Stimulated activated memory B cell treated with anti-CD40 and anti-IgM and Interleukin-4, amounts not matched to agents 10 μg/mL and 1 μg/mL and 100 μg/mL, for 72 hours (primary cell): Measurements from ENCODE around the gene PC.

Experiments used
- ATAC-seq: fragments of 150-1000 bp; cut with Tn5 transposase; 2 replicates; pipeline ENCODE4 v1.10.0; 2021
- H3K27ac Mint-ChIP-seq: one replicate; pipeline ENCODE4 v1.8.0; 2022; ENCODE audit warnings: mild to moderate bottlenecking, mixed read lengths
- H3K27me3 Mint-ChIP-seq: one replicate; pipeline ENCODE4 v1.8.0; 2022; ENCODE audit warnings: mixed read lengths
- H3K36me3 Mint-ChIP-seq: one replicate; pipeline ENCODE4 v1.8.0; 2022; ENCODE audit warnings: mixed read lengths
- H3K4me1 Mint-ChIP-seq: one replicate; pipeline ENCODE4 v1.8.0; 2022; ENCODE audit warnings: mixed read lengths
- H3K4me3 Mint-ChIP-seq: one replicate; pipeline ENCODE4 v1.8.0; 2022; ENCODE audit warnings: mild to moderate bottlenecking, moderate library complexity, mixed read lengths
- H3K9me3 Mint-ChIP-seq: one replicate; pipeline ENCODE4 v1.8.0; 2022; ENCODE audit warnings: mixed read lengths

The PC gene

DNA sequence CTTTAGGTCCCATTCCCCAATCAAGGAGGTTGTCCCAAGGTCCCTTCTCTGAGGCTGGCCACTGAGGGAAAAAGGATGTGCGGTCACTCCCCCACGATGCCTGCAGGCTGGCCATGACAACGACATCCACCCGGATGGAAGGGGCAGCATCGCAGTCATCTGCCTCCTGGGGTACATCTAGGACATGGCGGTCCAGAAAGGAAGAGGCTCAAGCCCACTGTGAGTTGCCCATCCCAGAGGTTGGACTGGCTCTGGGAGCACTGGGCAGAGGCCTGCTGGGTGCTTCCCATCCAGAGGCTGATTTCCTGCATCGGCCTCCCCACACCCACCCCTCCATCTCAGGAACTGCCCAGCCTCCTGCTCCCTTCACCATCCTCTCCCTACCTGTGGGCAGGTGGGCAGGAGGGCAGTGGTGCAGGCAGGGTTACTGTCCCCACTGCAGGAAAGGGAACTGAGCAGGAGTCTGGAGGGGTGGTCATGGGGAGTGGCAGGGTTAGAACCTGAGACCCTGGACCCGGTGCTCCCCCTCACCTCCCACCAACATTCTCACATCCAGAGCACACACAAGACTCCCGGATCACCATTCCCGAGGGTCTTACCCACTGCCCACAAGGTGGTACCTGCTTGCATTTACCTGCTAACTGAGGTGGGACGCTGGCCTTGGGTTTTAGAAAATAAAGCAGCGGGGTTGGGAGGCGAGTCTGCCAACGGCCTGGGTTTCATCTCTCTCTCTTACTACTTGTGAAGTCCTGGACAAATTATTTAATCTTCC is 110.5 kb downstream of the PC start:
- H3K36me3 Mint-ChIP-seq = peaks cover under 1% of the 10 kb centered on the region
- H3K9me3 Mint-ChIP-seq = no peaks in the 10 kb centered on the region
- no peak overlapping the region for H3K4me3 Mint-ChIP-seq
- no peak overlapping the region for H3K27ac Mint-ChIP-seq
- H3K4me1 Mint-ChIP-seq = peaks cover 39% of the 10 kb centered on the region
- no peaks in the 10 kb centered on the region for H3K27me3 Mint-ChIP-seq
- ATAC-seq = no peak

DNA sequence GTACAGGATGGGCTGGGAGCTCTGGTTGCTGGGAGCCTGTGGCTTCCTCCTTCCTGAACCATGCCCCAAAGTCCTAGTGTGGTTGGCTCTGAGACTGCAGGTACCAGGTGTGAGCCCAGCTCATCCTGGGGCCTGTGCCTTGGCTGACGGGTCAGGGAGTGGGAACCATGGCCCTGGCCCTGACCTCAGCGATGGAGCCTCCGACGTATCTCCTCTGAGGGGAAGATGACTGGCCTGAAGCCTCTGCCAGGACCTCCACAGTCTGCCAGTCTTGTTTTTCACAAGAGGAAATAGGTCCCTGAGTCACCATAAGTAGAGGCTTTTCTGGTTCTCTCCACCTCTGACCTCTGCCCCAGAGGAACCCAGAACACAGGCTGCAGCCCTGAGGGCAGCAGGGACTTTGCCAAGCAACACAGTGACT is 111.5 kb downstream of the PC start:
- Mint-ChIP-seq H3K27me3 (no peaks in the 10 kb centered on the region), H3K27ac (no peak overlapping the region)

DNA sequence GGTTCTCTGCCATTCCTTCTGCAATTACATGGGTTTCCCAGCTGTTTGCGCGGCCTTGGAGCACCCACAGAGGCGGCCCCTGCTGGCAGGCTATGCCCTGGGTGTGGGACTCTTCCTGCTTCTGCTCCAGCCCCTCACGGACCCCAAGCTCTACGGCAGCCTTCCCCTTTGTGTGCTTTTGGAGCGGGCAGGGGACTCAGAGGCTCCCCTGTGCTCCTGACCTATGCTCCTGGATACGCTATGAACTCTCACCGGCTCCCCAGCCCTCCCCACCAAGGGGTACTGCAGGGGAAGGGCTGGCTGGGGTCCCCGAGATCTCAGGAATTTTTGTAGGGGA is 112.3 kb downstream of the PC start:
- Mint-ChIP-seq H3K9me3 (no peaks in the 10 kb centered on the region), H3K4me1 (peaks cover 45% of the 10 kb centered on the region), H3K27ac (no peak overlapping the region), H3K36me3 (peaks cover 9% of the 10 kb centered on the region), H3K4me3 (no peak overlapping the region), H3K27me3 (no peaks in the 10 kb centered on the region)
- ATAC-seq = no peak

More for the DNA sequence above, 111.5 kb downstream of the PC start:
- Mint-ChIP-seq H3K4me3 (no peak overlapping the region), H3K36me3 (peaks cover 8% of the 10 kb centered on the region), H3K9me3 (no peaks in the 10 kb centered on the region), H3K4me1 (peaks cover 42% of the 10 kb centered on the region)
- no peak for ATAC-seq

DNA sequence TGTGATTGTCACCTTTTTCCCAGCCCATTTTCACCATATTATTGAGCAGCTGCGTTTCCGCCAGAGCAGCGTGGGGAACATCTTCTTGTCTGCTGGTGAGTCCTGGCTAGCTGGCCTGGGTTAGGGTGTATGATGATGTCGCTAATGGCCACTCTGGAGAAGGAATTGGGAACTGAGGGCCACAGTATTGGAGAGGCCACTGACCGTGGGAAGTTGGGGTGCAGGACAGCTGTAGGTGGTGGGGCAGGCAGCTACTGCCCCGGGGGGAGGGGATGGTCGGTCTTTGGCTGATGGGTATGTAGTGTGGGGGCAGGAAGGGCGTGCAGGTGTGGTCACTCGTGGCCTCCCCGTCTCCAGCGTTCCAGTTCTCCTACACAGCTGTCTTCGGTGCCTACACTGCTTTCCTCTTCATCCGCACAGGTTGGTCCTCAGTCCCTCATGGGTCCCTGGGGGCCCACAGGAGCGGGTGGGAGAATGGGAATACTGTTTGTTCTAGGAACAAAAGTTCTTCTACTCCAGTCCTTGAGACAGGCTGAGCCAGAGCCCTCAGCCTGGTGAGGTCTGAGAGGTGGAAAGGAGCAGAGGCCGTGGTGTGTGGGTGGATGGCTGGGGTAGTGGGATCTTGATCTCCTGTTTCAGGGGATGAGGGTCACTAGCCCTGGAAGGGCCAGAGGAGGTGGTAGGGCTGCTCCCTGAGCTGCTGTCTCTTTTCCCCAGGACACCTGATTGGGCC is 112.9 kb downstream of the PC start:
- Mint-ChIP-seq H3K4me3 (no peak overlapping the region), H3K36me3 (peaks cover 15% of the 10 kb centered on the region), H3K9me3 (no peaks in the 10 kb centered on the region), H3K4me1 (peaks cover 46% of the 10 kb centered on the region), H3K27ac (no peak overlapping the region), H3K27me3 (no peaks in the 10 kb centered on the region)
- no peak for ATAC-seq

DNA sequence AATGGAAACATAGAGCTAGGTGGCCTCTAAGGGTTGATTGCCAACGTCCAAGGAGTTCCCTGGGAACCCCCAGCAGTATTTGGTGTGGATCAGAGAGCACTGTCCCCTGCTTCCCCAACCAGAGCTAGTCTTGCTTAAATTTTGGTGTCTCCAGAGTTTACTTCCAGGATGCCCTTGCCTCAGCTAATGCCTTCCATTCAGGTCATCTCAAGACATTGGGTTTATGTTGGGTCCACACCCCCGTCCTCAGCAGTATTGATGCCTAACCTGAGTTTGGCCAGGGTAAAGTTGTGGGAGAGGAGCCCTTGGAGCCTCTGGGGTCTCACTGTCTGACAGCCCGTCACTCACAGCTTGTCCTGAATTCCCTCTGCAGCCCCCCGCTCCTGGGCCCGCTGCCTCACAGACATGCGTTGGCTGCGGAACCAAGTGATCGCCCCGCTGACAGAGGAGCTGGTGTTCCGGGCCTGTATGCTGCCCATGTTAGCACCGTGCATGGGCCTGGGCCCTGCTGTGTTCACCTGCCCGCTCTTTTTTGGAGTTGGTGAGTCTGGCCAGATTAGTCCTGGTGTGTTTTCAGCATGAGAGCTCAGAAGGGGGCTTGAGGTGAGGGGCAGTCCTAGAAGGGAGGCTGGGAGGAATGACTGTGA is 113.6 kb downstream of the PC start:
- Mint-ChIP-seq H3K36me3 (peaks cover 17% of the 10 kb centered on the region), H3K4me1 (peaks cover 52% of the 10 kb centered on the region), H3K27ac (peak overlapping the region; percentile 97), H3K4me3 (peak overlapping the region; percentile 81), H3K9me3 (no peaks in the 10 kb centered on the region), H3K27me3 (no peaks in the 10 kb centered on the region)
- ATAC-seq = no peak

DNA sequence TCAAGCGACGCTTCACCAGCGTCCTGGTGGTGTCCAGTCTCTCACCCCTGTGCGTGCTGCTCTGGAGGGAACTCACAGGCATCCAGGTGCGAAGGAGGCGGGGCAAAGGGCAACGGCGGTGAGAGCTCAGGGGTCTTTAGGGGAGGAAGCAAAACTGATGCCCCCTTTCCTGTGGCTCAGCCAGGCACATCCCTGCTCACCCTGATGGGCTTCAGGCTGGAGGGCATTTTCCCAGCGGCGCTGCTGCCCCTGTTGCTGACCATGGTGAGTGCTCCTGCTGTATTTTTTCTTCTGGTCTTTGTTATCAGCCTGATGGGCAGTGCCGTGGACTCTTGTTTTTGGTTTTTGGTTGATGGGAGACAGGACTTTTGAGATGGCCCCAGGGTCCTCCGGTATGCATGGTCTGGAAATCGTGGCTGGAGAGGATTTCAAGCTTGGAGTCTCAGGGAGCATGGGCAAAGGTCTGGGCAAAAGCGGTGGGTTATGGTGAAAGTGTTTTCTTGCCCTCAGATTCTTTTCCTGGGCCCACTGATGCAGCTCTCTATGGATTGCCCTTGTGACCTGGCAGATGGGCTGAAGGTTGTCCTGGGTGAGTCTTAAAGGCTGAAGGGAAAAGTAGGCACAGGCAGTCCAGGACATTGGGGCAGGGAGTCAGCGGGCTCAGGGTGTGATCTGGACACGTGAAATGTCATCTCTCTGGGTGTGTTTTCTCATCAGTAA is 114.2 kb downstream of the PC start:
- no peaks in the 10 kb centered on the region for H3K27me3 Mint-ChIP-seq

DNA sequence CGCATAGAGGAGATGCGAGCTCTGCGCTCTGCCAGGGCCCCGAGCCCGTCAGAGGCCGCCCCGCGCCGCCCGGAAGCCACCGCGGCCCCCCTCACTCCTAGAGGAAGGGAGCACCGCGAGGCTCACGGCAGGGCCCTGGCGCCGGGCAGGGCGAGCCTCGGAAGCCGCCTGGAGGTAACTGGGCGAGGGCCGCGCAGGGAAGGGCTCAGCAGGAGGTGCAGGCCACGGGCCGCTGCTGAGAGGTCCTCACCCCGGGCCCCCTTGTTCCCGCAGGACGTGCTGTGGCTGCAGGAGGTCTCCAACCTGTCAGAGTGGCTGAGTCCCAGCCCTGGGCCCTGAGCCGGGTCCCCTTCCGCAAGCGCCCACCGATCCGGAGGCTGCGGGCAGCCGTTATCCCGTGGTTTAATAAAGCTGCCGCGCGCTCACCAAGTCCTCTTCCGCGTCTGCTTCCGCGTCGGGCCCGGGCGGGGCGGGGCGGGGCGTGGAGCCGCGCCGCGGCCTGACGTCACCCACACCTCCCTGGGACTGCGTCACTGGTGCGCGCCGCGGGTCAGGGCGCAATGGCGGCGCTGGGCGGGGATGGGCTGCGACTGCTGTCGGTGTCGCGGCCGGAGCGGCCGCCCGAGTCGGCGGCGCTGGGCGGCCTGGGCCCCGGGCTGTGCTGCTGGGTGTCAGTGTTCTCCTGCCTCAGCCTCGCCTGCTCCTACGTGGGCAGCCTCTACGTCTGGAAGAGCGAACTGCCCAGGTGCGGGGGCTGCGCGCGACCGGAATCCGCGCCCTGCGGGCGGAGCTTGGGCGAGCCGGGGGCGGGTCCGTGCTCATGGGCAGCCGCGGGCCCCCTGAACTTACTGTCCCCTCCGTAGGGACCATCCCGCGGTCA is 115.0 kb downstream of the PC start, which contains the start of gene RCE1:
RCE1 (plus strand) TSS at position 546 of the 880 bp plus-strand sequence; CDS start at position 561, 15 bp downstream.
- H3K4me1 Mint-ChIP-seq = peaks cover 52% of the 10 kb centered on the region
- H3K36me3 Mint-ChIP-seq = peaks cover 17% of the 10 kb centered on the region
- peak within 1 kb of the TSS; percentile 97 for H3K27ac Mint-ChIP-seq
- ATAC-seq = peak; percentile 97
- no peaks in the 10 kb centered on the region for H3K27me3 Mint-ChIP-seq
- no peaks in the 10 kb centered on the region for H3K9me3 Mint-ChIP-seq
- H3K4me3 Mint-ChIP-seq = peak within 1 kb of the TSS; percentile 97

More for the DNA sequence above, 114.2 kb downstream of the PC start:
- H3K36me3 Mint-ChIP-seq = peaks cover 17% of the 10 kb centered on the region
- peak overlapping the region; percentile 81 for H3K4me3 Mint-ChIP-seq
- H3K4me1 Mint-ChIP-seq = peaks cover 52% of the 10 kb centered on the region
- no peaks in the 10 kb centered on the region for H3K9me3 Mint-ChIP-seq
- peak overlapping the region; percentile 97 for H3K27ac Mint-ChIP-seq
- no peak for ATAC-seq

DNA sequence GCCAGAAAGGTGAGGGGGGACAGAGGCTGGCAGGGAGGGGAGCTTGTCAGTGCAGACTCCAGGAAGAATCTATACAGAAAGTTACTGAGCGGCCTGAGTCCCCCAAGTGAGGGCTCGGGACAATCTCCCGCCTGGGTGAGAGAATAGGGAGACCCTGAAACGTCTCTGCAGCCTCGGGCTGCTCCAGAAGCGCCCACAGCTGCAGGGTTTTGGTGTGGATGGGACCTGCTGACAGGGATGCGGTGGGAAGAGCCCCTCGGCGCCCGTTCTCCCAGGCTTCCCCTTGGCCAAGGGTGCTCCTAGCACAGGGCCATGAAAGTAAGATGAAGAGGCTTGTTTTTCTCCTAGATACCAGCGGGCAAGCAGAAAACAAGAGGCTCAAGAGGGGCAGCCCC is 115.7 kb downstream of the PC start:
- H3K27ac Mint-ChIP-seq = peak overlapping the region; percentile 97
- H3K36me3 Mint-ChIP-seq = peaks cover 17% of the 10 kb centered on the region
- peak overlapping the region; percentile 97 for H3K4me3 Mint-ChIP-seq
- H3K9me3 Mint-ChIP-seq = no peaks in the 10 kb centered on the region
- ATAC-seq = no peak
- H3K4me1 Mint-ChIP-seq = peaks cover 52% of the 10 kb centered on the region
- H3K27me3 Mint-ChIP-seq = no peaks in the 10 kb centered on the region

DNA sequence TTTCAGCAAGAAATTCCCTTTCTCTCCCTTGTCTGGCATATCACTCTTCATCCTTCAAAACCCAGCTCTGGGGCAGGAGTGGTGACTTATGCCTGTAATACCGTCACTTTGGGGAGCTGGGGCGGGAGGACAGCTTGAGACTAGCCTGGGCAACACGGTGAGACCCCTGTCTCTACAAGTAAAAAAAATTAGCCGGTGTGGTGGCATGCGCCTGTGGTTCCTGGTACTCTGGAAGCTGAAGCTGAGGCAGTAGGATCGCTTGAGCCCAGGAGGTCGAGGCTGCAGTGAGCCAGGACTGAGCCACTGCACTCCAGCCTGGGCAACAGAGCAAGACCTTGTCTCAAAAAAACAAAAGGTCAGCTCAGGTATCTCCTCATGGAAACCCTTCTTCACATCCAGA is 116.3 kb downstream of the PC start:
- peak overlapping the region; percentile 97 for H3K4me3 Mint-ChIP-seq
- ATAC-seq = no peak
- H3K36me3 Mint-ChIP-seq = peaks cover 17% of the 10 kb centered on the region
- no peaks in the 10 kb centered on the region for H3K9me3 Mint-ChIP-seq
- H3K4me1 Mint-ChIP-seq = peaks cover 52% of the 10 kb centered on the region
- peak overlapping the region; percentile 97 for H3K27ac Mint-ChIP-seq
- no peaks in the 10 kb centered on the region for H3K27me3 Mint-ChIP-seq

DNA sequence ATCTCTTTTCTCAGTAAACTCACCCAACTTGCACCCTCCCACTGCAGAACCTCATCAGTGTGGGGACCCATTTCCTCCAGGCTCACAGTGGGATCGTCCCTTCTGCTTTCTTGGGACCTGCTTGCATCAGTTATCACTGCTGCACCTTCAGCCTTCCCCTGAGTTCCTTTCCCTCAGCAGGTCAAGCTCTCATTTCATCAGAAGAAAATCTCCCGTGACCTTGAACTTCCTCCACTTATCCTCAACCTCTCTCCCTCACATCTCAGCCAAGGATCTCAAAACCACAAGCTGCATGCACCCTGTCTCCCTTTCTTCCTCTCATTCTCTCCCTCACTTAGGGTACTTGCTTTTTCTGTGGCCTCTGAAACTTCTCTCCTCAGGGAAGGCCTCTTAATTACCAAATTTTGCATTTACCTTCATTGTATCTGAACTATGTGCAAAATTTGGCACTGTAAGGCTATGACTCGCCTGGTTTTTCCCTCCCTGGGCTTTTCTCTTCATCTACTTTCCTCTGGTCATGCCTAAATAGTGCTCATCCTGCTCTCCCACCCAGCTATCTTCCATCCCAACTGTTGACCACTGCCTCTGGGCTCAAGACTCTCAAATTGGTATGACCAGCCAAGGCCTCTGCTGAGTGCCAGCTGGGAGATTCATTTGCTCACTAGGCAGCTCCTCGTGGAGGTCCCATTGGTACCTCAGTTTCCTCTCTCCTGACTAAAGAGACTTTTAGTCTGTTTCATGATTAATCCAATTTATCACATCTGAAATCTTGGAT is 117.7 kb downstream of the PC start:
- H3K27ac Mint-ChIP-seq = peak overlapping the region; percentile 97
- H3K27me3 Mint-ChIP-seq = no peaks in the 10 kb centered on the region
- peaks cover 56% of the 10 kb centered on the region for H3K4me1 Mint-ChIP-seq
- H3K9me3 Mint-ChIP-seq = no peaks in the 10 kb centered on the region
- H3K36me3 Mint-ChIP-seq = peaks cover 17% of the 10 kb centered on the region
- H3K4me3 Mint-ChIP-seq = peak overlapping the region; percentile 27
- no peak for ATAC-seq

DNA sequence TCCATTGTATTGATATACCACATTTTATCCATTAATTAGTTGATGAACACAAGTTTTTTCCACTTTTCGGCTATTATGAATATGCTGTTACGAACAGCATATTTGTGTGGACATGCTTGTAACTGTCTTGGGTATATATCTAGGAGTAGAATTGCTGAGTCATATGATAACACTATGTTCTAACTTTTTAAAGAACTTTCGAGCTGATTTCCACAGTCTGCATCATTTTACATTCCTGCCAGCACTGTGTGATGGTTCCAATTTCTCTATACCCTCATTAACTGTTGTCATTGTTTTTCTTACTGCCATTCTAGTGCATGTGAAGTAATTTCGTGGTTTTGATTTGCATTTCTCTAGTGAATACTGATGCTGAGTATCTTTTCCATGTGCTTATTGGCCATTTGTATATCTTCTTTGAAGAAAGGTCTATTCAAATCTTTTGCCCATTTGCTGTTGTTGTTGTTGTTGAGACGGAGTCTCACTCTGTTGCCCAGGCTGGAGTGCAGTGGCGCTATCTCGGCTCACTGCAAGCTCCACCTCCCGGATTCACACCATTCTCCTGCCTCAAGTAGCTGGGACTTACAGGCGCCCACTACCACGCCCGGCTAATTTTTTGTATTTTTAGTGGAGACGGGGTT is 122.3 kb downstream of the PC start:
- no peaks in the 10 kb centered on the region for H3K27me3 Mint-ChIP-seq
- H3K4me1 Mint-ChIP-seq = peaks cover 26% of the 10 kb centered on the region
- H3K27ac Mint-ChIP-seq = peak overlapping the region; percentile 31
- ATAC-seq = no peak
- no peak overlapping the region for H3K4me3 Mint-ChIP-seq
- no peaks in the 10 kb centered on the region for H3K9me3 Mint-ChIP-seq
- H3K36me3 Mint-ChIP-seq = peaks cover 13% of the 10 kb centered on the region

DNA sequence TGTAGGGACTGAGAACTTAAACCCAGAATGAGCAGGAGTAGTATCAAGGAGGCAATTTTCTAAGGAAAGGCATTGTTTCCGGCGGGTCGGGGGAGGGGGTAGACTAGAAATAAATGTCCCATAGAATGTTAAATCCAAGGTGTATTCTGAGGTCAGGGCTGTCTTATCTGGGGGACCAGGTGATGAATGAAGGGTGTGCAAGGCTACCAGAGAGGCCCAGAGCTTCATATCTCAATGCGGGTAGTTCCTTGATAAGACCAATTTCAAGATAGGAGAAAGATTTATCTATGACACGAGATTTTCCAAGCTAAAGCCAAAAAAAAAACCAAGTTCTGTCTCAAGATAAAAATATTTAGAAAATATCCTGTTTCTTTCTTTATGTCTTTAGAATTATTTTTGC is 123.2 kb downstream of the PC start:
- H3K9me3 Mint-ChIP-seq = no peaks in the 10 kb centered on the region
- H3K4me3 Mint-ChIP-seq = no peak overlapping the region
- peaks cover 5% of the 10 kb centered on the region for H3K36me3 Mint-ChIP-seq
- no peaks in the 10 kb centered on the region for H3K27me3 Mint-ChIP-seq
- H3K27ac Mint-ChIP-seq = peak overlapping the region; percentile 31
- no peak for ATAC-seq
- H3K4me1 Mint-ChIP-seq = peaks cover 16% of the 10 kb centered on the region

DNA sequence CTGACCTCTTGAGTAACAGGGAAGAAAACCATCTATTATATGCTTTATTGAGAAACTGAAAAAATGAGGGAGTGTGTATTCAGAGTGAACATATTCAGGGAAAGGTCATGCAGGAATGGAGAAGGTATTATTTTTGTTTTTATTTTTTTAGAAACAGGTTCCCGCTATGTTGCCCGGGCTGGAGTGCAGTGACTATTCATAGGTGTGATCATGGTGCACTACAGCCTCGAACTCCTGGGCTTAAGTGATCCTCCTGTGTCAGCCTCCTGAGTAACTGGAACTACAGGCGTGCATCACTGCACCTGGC is 123.7 kb downstream of the PC start:
- Mint-ChIP-seq H3K9me3 (no peaks in the 10 kb centered on the region), H3K27me3 (no peaks in the 10 kb centered on the region), H3K36me3 (peaks cover 5% of the 10 kb centered on the region), H3K4me1 (peaks cover 14% of the 10 kb centered on the region), H3K4me3 (no peak overlapping the region), H3K27ac (peak overlapping the region; percentile 13)
- no peak for ATAC-seq
